ENCODE measurements around the gene PLXNA4.

The PLXNA4 gene

GRCh38 chr7:132270517-132270916 lies 305.8 kb downstream of the PLXNA4 start:
- DNase-seq (ENCODE audit: low spot score) = no peak

- no peak for DNase-seq (ENCODE audit: low spot score)
Observed at GRCh38 chr7:132269718-132270117, 306.6 kb downstream of the PLXNA4 start.

DNA sequence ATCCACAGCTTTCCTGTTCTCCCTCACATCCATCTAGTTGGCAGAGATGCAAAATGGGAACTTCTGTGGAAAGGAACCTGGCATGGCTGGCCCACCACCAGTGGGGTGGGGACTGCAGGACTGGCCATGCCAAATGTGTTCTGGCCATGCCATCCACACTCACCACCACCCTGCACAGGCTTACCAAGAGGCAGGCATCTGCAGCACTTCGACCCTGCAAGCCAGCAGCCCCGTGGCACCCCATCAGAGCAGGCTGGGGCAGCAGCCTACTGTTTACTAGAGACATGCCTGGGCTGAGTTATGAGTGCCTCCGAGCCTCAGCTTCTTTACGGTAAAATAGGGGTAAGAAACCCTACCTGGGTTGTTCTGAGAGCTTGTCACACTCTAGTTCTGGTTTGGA lies 313.1 kb downstream of the PLXNA4 start:
- no peak for DNase-seq (ENCODE audit: low spot score)

GRCh38 chr7:132262160-132262470 lies 314.2 kb downstream of the PLXNA4 start:
- no peak for DNase-seq (ENCODE audit: low spot score)

- no peak for DNase-seq (ENCODE audit: low spot score)
Observed at GRCh38 chr7:132261327-132262159, 314.7 kb downstream of the PLXNA4 start.

- DNase-seq (ENCODE audit: low spot score) = no peak
Observed at GRCh38 chr7:132258231-132258630, 318.0 kb downstream of the PLXNA4 start.

DNA sequence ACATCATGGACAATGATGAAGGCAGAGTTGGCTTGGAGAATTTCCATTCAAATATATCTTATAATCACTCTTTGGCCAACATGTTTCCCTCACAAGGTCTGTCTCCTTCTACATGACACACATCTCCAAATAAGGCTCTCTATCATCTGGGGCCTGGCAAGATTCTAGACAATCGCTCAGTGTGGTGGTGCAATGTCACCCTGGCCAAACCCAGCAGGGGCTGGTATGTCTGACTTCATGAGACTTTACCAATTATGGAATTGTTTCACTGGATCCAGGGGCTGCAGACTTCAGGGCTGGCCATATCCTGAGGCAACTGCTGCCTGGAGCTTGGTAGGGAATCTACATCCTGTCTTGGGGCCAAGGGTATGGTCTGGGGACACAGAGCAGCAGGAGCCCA lies 319.0 kb downstream of the PLXNA4 start:
- DNase-seq (ENCODE audit: low spot score) = no peak

DNA sequence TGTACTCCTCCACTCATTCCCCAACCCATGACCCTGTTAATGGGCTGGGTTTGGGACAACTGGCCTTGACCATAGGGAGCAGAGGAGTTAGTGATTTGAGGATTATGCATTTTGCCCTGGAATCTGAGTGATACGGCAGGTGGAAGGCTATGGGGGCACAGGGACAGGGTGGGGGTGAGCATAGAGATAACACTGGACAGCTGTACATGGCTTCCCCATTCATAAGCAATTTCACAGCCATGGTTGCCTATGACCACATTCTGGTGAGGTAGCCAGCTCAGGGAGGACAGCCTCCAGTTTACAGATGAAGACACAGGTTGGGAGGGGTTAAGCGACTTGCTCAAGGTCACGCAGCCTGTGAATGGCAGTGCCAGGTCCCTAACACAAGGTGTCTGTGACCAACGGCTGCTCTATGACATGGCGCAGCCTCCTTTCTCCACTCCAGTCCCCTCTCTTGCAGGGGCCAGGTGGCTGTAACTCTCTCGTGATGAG lies 319.5 kb downstream of the PLXNA4 start:
- DNase-seq (ENCODE audit: low spot score) = no peak

DNA sequence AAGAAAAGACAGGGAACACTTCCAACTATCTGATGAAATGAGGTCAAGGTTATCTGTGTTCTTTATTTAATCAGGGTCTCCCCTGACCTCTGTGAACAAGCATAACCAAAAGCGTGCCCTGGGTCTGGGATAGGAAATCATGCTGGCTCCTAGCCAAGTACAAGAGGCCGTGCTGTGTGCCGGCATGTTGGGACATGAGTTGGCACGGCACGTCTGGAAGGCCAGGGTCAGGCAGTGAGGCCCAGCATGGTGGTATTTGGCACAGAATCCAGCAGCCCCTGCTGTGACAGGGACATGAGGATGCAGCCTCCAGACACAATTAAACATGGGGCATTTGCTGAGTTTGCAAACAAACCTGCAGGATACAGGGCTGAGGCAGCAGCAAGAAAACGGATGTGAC lies 320.4 kb downstream of the PLXNA4 start:
- no peak for DNase-seq (ENCODE audit: low spot score)

DNA sequence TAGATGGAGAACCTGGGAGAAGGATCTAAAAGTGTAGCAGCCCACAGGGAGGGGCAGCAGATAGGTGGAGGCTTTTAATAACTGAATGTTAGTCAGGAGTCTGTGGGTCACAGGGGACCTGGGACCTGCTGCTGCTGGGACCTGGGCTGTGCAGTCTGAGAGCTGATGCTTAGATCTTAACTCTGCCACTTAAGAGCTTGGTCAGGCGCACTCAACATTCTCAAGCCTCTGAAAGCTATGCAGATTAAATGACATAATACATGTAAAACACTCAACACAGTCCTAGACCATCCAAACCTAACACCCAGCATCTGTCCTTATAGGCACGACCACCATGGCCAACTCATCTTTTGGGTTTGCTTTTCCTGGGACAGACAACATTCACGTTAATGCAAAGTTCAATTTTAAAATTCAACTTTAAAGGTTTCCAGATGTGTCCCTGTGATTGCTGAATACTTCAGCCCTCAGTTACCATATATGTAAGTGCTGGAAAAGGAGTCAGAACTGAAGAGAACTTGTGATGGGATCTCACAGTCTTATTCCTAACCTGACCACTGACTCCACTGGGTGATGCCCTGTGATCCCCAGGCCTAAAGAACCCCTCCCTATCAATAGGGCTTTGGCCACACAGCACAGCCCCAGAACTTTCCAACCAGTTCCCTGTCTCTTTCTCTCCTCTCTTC lies 321.0 kb downstream of the PLXNA4 start:
- no peak for DNase-seq (ENCODE audit: low spot score)

DNA sequence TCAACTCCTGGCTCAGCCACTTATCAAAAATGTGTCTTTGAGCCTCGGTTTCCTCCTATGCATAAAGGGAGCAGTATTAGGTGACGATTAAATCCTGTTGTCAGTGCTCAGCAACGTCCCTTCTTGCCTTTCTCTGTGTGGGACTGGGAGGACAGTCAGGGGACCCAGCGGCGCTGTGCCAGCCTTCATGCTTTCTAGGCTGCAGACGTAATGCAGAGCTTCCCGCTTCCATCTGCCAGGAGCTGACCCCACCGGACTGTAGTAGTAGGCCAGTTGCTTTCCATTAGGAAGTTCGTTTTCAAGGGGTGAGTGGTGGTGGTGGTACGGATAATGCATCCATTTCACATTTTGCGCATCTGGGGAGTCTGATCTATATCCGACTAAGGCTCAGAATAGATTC lies 321.8 kb downstream of the PLXNA4 start:
- DNase-seq (ENCODE audit: low spot score) = no peak

DNA sequence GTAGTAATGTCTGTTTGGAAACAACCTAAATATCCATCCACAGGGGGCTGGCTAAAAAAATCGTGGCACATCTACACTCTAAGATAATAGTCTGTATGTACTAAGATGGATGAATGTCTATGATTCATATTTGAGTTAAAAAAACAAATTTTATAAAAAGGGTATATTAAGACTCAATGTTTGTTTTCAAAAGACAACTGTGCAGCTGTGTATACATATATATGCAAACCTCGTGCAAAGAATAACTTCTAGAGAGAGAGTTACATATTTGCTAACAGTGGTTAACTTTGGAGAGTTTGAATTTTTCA lies 323.5 kb downstream of the PLXNA4 start:
- DNase-seq (ENCODE audit: low spot score) = no peak

- DNase-seq (ENCODE audit: low spot score) = no peak
Observed at GRCh38 chr7:132251327-132251659, 325.0 kb downstream of the PLXNA4 start.

- no peak for DNase-seq (ENCODE audit: low spot score)
Observed at GRCh38 chr7:132250480-132251326, 325.6 kb downstream of the PLXNA4 start.

DNA sequence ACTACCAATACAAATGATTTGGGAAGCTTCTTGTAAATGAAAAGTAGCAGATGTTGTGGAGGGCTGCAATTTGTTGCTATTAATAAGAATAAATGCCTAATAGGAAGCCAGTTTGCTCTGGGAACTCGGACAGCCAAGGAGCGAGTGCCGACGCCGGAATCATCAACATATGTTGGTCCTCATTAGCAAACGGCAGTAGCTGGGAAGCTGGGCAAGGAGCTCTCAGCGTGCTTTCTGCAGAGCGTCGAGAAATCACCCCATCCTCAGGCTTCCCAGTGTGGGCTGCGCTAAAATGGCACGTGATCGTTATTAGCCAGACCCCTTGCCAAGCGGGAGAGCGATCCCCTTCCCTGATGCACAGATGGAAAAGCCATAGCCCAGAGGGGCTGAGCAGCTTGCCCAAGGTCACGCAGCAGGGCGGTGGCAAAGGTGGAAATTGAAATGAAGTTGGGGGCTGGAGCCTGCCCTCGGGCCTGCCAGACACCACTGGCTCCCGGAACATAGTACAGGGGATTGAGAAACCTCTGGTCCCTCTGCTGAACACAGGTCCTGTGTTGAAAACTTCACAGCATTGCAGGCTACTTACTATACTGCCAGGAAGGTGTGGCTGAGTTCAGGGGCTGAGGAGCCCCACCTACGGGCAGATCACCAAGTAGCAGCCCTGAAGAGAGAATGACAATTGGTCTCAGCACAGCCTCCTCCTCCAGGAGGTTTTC lies 326.9 kb downstream of the PLXNA4 start:
- DNase-seq (ENCODE audit: low spot score) = no peak

DNA sequence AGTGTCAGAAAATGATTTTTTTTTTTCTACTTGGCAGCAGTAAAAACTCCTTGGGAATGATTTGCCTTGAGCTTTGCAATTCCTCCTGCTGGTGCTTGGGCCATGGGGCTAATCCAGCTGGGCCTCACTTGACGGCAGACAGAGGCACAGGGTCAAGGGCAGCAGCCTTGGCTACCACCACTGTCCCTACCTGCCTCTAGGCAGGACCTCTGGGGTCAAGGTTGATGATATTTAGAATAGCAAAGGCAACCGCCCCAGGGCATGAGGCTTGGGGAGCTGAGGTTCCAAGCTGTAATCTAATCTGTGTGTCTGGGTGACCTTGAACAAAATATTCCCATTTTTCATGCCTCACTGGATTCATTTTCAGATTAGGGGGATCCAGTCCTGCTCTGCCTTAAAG lies 327.4 kb downstream of the PLXNA4 start:
- no peak for DNase-seq (ENCODE audit: low spot score)

GRCh38 chr7:132247995-132248618 lies 328.2 kb downstream of the PLXNA4 start:
- no peak for DNase-seq (ENCODE audit: low spot score)

GRCh38 chr7:132246591-132246990 lies 329.7 kb downstream of the PLXNA4 start:
- DNase-seq (ENCODE audit: low spot score) = no peak

- DNase-seq (ENCODE audit: low spot score) = no peak
Observed at GRCh38 chr7:132245539-132245938, 330.7 kb downstream of the PLXNA4 start.

GRCh38 chr7:132244903-132245480 lies 331.3 kb downstream of the PLXNA4 start:
- no peak for DNase-seq (ENCODE audit: low spot score)

- DNase-seq (ENCODE audit: low spot score) = no peak
Observed at GRCh38 chr7:132243463-132243862, 332.8 kb downstream of the PLXNA4 start.

- DNase-seq (ENCODE audit: low spot score) = no peak
Observed at GRCh38 chr7:132243051-132243450, 333.2 kb downstream of the PLXNA4 start.

All from activated CD4-positive, alpha-beta T cell treated with anti-CD3 and anti-CD28 coated beads, Interleukin-2, Interleukin-4, amounts not matched to agents 100 ng/mL and 50 ng/mL, durations not matched to agents 16 hours and 8 hours (primary cell).